Peyer's patch (tissue), 4 donors: ENCODE results near the gene LIMS2. TPM values are rescaled to one million over a fixed set of nuclear protein-coding genes. Genes with fewer than 3 reads are reported as not detected.

ENCODE experiments used
- DNase-seq, 3 donors: peaks; one replicate each; pipeline ENCODE4 v3.0.0-alpha.2; 2017 to 2019
- H3K27ac ChIP-seq, 4 donors: fragments of 200-600 bp; sonication (generic); one replicate each; pipeline ENCODE4 v1.5.1; 2016 to 2019
- H3K27me3 ChIP-seq, 2 donors: fragments of 200-600 bp; sonication (generic); one replicate each; pipeline ENCODE4 v1.5.1; 2019
- H3K36me3 ChIP-seq, 3 donors: fragments of 200-600 bp; sonication (generic); one replicate each; pipeline ENCODE4 v1.5.1; 2016 to 2019
- H3K4me1 ChIP-seq, 4 donors: fragments of 200-600 bp; sonication (generic); one replicate each; pipeline ENCODE4 v1.5.1; 2016 to 2019
- H3K4me3 ChIP-seq, 4 donors: fragments of 200-600 bp; sonication (generic); 1 replicate in 3 of 4; 2 replicates in 1 of 4; pipeline ENCODE4 v1.5.1; 2016 to 2019; ENCODE audit warnings: mild to moderate bottlenecking in 1 of 4
- H3K9me3 ChIP-seq, 4 donors: fragments of 200-600 bp; sonication (generic); one replicate each; pipeline ENCODE4 v1.5.1; 2016 to 2019; ENCODE audit warnings: mild to moderate bottlenecking in 1 of 4
- POLR2A ChIP-seq, 2 donors: fragments of 450-650 bp; IDR thresholded peaks; one replicate each; pipeline ENCODE4 v1.5.1; 2017; ENCODE audit warnings: antibody characterized with exemption in 2 of 2, mild to moderate bottlenecking in 2 of 2, moderate library complexity in 2 of 2
- total RNA-seq, 4 donors: library from RNA; depleted of rRNA; stranded (reverse); fragments of >200 nt; gene quantifications; one replicate each; pipeline ENCODE4 v1.1.0, GENCODE V29; 2016
- TF ChIP-seq, protein P1 (sequence below), 6 experiments: fragments of 450-650 bp in 4 of 6; fragments of 200-600 bp in 2 of 6; sonication (generic) in 1 of 6; IDR thresholded peaks; one replicate each; pipeline ENCODE4 v1.5.1; 2017 to 2019; ENCODE audit warnings: antibody characterized with exemption in 6 of 6, mild to moderate bottlenecking in 3 of 6, moderate library complexity in 1 of 6

LIMS2 gene
- total RNA-seq, 4 donors from 2014 or later = 7.7 to 95.7 (median 21.9) TPM

DNA sequence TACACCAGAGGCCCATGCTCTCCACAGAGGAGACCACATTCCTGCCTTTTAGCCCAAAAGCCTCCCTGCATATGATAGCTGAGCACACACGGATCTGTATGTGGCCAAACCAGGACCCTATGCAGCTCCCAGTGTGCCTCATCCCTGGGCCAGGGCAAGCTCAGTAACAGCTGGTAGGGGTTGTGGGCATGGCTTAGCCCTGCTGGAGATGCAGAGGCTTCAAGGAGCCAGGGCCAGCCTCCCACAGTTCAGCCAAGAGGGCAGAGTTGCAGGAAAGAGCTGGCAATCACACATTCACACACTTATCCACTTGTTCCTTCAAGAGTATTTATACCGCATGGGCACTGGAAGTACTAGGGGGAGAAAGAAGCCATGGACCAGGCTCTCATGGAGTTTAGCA is 1.6 kb upstream of the LIMS2 start:
- peaks cover 0 to 21% (median 10%) of the 10 kb centered on the region in 4 donors for H3K4me1 ChIP-seq

DNA sequence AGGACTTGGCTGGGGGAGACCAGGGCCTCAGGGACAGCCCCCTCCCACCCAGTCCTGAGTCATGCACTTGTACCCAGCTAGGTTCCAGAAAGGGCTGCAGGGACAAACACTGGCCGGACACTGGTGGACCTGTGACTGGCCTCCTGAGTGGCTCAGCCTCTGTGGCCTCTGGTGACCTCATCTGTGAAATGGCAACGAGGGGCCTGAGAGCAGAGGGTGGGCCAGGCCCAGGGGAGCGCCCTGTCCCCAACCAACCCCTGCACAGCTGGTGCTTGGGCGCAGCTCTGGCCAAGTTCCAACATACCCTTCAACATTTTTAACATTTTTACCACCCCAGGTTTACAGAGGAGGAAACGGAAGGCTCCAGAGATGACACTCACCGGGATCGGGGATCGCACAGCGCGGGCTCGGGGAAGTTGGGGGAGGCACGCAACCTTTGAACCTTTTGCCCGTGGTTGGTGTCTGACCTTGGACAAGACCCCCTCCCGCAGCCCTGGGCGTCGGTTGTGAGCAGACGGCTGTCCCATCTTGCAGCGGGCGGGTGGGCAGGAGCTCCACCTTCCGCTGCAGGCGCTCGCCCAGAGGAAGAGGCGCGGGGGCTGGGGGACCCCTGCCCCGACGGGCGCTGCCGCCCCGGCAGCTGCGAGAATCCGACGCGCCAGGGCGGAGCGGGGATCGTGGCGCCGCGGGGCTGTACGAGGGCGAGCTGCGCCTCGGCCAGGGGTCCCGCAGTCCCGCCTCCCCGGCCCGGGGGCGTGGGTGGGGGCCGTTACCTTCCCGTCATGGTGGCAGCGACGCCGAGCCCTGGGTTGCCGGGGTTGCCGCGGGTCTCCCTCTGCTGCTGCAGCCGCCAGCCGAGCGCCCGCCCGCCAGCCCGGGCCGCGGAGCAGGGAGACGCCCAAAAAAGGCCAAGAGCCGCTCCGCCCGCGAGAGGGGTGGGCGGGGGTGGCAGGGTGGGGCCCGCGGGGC is 805 bp downstream of the LIMS2 start:
- Histone ChIP-seq H3K4me3 (peak overlapping the region; percentile 45 to 58 (median 51)), H3K27me3 (peaks cover 0 to 5% of the 10 kb centered on the region in 2 donors), H3K9me3 (no peaks in the 10 kb centered on the region), H3K27ac (peak overlapping the region; percentile 58 to 77 (median 70)), H3K36me3 (no peaks in the 10 kb centered on the region), H3K4me1 (peaks cover 0 to 16% (median 9%) of the 10 kb centered on the region in 4 donors)
- DNase-seq = peak in 2 of 3 donors; percentile 47 to 57
- TF ChIP-seq POLR2A (IDR thresholded peaks at IDR 0.05) = no peak
- TF ChIP-seq, protein P1, sequence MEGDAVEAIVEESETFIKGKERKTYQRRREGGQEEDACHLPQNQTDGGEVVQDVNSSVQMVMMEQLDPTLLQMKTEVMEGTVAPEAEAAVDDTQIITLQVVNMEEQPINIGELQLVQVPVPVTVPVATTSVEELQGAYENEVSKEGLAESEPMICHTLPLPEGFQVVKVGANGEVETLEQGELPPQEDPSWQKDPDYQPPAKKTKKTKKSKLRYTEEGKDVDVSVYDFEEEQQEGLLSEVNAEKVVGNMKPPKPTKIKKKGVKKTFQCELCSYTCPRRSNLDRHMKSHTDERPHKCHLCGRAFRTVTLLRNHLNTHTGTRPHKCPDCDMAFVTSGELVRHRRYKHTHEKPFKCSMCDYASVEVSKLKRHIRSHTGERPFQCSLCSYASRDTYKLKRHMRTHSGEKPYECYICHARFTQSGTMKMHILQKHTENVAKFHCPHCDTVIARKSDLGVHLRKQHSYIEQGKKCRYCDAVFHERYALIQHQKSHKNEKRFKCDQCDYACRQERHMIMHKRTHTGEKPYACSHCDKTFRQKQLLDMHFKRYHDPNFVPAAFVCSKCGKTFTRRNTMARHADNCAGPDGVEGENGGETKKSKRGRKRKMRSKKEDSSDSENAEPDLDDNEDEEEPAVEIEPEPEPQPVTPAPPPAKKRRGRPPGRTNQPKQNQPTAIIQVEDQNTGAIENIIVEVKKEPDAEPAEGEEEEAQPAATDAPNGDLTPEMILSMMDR (IDR thresholded peaks at IDR 0.05) = no peak

More for the DNA sequence above, 1.6 kb upstream of the LIMS2 start:
- TF ChIP-seq, protein P1 (IDR thresholded peaks at IDR 0.05) = no peak
- no peak for TF ChIP-seq POLR2A (IDR thresholded peaks at IDR 0.05)
- Histone ChIP-seq H3K27me3 (peaks cover 0 to 5% of the 10 kb centered on the region in 2 donors), H3K36me3 (no peaks in the 10 kb centered on the region), H3K9me3 (no peaks in the 10 kb centered on the region), H3K4me3 (no peak overlapping the region), H3K27ac (no peak overlapping the region)
- no peak for DNase-seq

DNA sequence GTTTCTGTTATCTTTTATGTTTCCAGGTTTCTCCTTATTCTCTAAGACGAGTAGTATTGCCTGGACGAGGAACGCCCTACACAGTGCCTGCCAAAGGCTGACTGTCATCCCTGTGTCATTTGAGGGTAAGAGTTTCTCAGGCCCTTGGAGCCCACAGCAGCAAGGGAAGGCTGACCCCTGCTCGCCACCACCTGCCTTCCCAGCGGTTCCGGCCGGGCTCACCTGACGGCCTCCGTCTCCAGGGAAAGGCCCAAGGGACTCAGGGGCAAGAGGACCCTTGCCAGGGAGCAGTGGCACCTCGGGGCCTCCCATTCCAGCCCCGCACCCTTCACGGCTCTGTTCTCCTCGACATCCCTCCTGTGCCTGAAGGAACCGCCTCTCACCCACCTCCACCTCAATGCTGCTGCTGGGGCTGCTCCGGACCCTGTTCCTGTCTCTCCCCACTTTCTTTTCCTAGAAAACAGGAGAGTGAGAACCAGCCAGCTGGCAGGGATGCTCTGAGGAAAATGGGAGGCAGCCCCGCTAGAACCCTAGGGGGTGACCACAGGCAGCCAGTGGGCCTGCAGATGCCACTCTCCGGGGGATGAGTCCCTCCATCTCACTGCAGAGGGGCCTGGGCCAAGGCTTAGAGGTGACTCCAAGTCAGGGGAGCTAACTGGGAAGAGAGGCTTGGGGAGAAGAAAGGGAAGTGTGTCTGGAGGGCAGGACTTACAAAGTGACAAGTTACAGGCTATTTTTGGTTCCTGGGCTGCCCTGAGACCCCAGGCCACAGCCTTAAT is 1.9 kb downstream of the LIMS2 start:
- Histone ChIP-seq H3K9me3 (no peaks in the 10 kb centered on the region), H3K36me3 (no peaks in the 10 kb centered on the region), H3K27me3 (peaks cover 0 to 5% of the 10 kb centered on the region in 2 donors), H3K4me3 (peak overlapping the region in 3 of 4 donors; percentile 45 to 58 (median 51)), H3K4me1 (peaks cover 0 to 16% (median 9%) of the 10 kb centered on the region in 4 donors), H3K27ac (peak overlapping the region in 3 of 4 donors; percentile 68 to 77 (median 71))
- DNase-seq = peak in 1 of 3 donors; percentile 41
- TF ChIP-seq, protein P1 (IDR thresholded peaks at IDR 0.05) = no peak
- no peak for TF ChIP-seq POLR2A (IDR thresholded peaks at IDR 0.05)

DNA sequence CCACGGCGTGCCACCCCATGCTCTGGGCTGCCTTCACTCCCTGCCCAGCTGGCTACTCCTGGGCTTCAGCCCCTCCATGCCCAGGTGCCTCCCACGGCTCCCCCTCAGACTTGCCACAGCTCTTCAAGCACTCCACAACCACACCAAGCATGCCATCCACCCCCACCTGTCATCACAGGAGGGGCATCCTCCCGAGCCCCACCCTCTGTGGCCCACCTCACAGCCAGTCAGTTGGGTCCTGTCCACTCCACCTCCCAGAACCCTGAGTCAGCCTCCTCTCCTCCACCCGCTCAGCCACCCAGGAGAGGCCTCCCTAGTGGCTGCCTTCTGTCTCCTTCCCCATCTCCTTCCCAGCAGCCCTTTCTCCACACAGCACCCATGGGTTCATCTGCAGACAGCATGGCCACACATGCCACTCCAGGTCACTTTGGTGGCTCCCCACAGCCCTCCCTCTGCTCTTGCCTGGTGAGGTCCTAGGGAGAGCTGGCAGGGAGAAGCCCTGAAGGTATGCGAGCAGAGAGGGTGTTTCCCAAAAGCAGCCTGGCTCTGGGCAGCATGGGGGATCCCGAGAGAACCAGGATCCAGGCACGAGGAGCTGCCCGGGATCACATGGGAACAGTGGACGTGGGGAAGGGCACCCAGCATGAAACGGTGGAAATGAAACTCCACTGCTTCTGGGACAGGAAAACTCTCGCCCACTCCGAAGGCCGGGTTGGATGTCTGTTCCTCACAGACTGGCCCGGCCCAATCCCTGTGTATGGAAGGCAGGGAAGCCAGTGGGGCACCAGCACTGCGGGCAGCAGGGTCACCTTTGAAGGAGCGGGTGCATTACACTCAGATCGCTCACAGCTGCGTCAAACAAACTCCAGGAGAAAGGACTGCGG is 2.7 kb downstream of the LIMS2 start:
- TF ChIP-seq POLR2A (IDR thresholded peaks at IDR 0.05) = no peak
- TF ChIP-seq, protein P1 (IDR thresholded peaks at IDR 0.05) = no peak
- H3K4me3 ChIP-seq = peak overlapping the region in 1 of 4 donors; percentile 51
- DNase-seq = peak in 1 of 3 donors; percentile 42
- peak overlapping the region in 2 of 4 donors; percentile 30 to 77 for H3K27ac ChIP-seq
- H3K27me3 ChIP-seq = peaks cover 0 to 5% of the 10 kb centered on the region in 2 donors
- H3K36me3 ChIP-seq = no peaks in the 10 kb centered on the region
- no peaks in the 10 kb centered on the region for H3K9me3 ChIP-seq
- H3K4me1 ChIP-seq = peaks cover 0 to 16% (median 9%) of the 10 kb centered on the region in 4 donors
